Fibroblast of lung (primary cell): ENCODE results near the gene FAM209B. TPM values are rescaled to one million over a fixed set of nuclear protein-coding genes. Genes with fewer than 3 reads are reported as not detected.

Experiments
- DNase-seq, 2 donors: peaks; one replicate each; pipeline versions ENCODE4 v3.0.0 to v3.0.0-alpha.2; 2010; ENCODE audit warnings: low read depth in 2 of 2
- H2AFZ ChIP-seq: 2 replicates; pipeline ENCODE4 v1.5.1; 2012; ENCODE audit warnings: low read length, control low read depth, inconsistent platforms
- H3K27ac ChIP-seq: 2 replicates; pipeline ENCODE4 v1.5.1; 2011; ENCODE audit warnings: low read length, control low read depth; ENCODE audit not compliant: insufficient read depth
- H3K27me3 ChIP-seq: 2 replicates; pipeline ENCODE4 v1.5.1; 2011; ENCODE audit warnings: mild to moderate bottlenecking, low read length; ENCODE audit not compliant: control insufficient read depth, insufficient read depth
- H3K36me3 ChIP-seq: 2 replicates; pipeline ENCODE4 v1.5.1; 2011; ENCODE audit warnings: low read length; ENCODE audit not compliant: control insufficient read depth, insufficient read depth
- H3K4me1 ChIP-seq: 2 replicates; pipeline ENCODE4 v1.5.1; 2011; ENCODE audit warnings: low read length; ENCODE audit not compliant: control insufficient read depth, insufficient read depth; ENCODE audit errors: extremely low read depth
- H3K4me2 ChIP-seq: 2 replicates; pipeline ENCODE4 v1.5.1; 2011; ENCODE audit warnings: low read length, control low read depth; ENCODE audit not compliant: insufficient read depth; ENCODE audit errors: extremely low read depth
- H3K4me3 ChIP-seq, 4 experiments: fragments of 200-600 bp in 1 of 4; sonication (generic) in 1 of 4; replicated peaks in 1 of 4; 2 replicates each; pipeline ENCODE4 v1.5.1; 2011 to 2016; ENCODE audit warnings: low read length in 4 of 4, low read depth in 3 of 4, mild to moderate bottlenecking in 3 of 4, control low read depth in 2 of 4, inconsistent platforms in 1 of 4, mixed read lengths in 1 of 4; ENCODE audit not compliant: insufficient read depth in 1 of 4; ENCODE audit errors: control extremely low read depth in 1 of 4
- H3K79me2 ChIP-seq: 2 replicates; pipeline ENCODE4 v1.5.1; 2012; ENCODE audit warnings: mild to moderate bottlenecking, low read length, inconsistent platforms; ENCODE audit not compliant: control insufficient read depth, insufficient read depth
- H3K9ac ChIP-seq: 2 replicates; pipeline ENCODE4 v1.5.1; 2011; ENCODE audit warnings: mild to moderate bottlenecking, low read length, control low read depth; ENCODE audit not compliant: insufficient read depth
- H3K9me3 ChIP-seq: 2 replicates; pipeline ENCODE4 v1.5.1; 2012; ENCODE audit warnings: low read depth, low read length; ENCODE audit not compliant: control insufficient read depth, insufficient read depth
- H4K20me1 ChIP-seq: 2 replicates; pipeline ENCODE4 v1.5.1; 2011; ENCODE audit warnings: low read length; ENCODE audit not compliant: control insufficient read depth, insufficient read depth; ENCODE audit errors: extremely low read depth
- EZH2 ChIP-seq: IDR thresholded peaks from 2 replicates; pipeline ENCODE4 v1.5.1; 2012; ENCODE audit warnings: low read length, control low read depth, mild to moderate bottlenecking; ENCODE audit errors: missing control alignments
- polyA plus RNA-seq, 2 donors: library from polyadenylated mRNA; depleted of rRNA in 1 of 2; stranded (reverse) in 1 of 2; unstranded in 1 of 2; fragments of >200 nt; gene quantifications; 2 replicates each; pipeline ENCODE4 v1.2.1, GENCODE V29; 2011 to 2012; ENCODE audit warnings: missing spikeins in 1 of 2
- total RNA-seq: library from RNA; depleted of rRNA; stranded (reverse); fragments of >200 nt; gene quantifications from 2 replicates; pipeline ENCODE4 v1.2.1, GENCODE V29; 2014
- TF ChIP-seq, protein P1 (sequence below), 2 donors: IDR thresholded peaks in 1 of 2; conservative IDR thresholded peaks in 1 of 2; 1 replicate in 1 of 2; 2 replicates in 1 of 2; pipeline ENCODE4 v1.5.1; 2011 to 2012; ENCODE audit warnings: low read length in 2 of 2, control low read depth in 1 of 2, inconsistent platforms in 1 of 2, low read depth in 1 of 2, mild to moderate bottlenecking in 1 of 2

FAM209B gene
- total and polyA plus RNA-seq, 2 donors (not counting 1 experiment from before 2014, with no cell fraction given) = 0.18 TPM; not detected in 1

DNA sequence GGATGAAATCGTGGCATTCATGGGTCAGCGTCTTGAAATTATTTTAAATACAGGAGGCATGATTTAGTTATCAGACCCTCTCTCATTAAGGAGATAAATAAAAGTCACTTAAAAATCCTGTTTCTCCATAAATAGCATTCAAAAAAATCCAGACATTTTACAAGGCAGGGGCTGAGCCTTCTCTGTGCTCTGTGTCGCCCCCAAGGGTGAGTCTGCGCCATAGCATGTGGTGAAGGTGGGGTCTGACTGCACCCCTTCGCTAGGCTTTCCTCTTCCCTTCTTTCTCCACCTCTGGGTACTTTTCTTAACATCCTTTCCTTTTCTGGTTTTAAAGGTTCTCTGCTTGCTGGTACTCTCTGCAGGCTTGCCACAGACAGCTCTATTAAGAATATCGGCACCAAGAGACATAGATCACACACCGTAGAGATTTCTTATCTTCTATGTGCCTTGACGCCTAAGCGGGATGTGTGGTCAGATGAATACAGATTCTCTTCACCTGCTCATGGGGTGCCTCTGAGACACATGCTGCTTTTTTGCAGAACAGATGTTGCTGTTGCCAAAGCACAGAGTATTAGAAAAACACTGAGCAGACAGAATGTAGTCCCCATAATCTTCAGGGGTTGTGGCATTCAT is 28.6 kb upstream of the FAM209B start:
- H3K27ac ChIP-seq = no peak overlapping the region
- no peak overlapping the region for H3K4me2 ChIP-seq
- H2AFZ ChIP-seq = no peak overlapping the region
- TF ChIP-seq, protein P1, sequence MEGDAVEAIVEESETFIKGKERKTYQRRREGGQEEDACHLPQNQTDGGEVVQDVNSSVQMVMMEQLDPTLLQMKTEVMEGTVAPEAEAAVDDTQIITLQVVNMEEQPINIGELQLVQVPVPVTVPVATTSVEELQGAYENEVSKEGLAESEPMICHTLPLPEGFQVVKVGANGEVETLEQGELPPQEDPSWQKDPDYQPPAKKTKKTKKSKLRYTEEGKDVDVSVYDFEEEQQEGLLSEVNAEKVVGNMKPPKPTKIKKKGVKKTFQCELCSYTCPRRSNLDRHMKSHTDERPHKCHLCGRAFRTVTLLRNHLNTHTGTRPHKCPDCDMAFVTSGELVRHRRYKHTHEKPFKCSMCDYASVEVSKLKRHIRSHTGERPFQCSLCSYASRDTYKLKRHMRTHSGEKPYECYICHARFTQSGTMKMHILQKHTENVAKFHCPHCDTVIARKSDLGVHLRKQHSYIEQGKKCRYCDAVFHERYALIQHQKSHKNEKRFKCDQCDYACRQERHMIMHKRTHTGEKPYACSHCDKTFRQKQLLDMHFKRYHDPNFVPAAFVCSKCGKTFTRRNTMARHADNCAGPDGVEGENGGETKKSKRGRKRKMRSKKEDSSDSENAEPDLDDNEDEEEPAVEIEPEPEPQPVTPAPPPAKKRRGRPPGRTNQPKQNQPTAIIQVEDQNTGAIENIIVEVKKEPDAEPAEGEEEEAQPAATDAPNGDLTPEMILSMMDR (conservative IDR thresholded peaks at IDR 0.05 in 1 of 2, IDR thresholded peaks at IDR 0.05 in 1 of 2; ENCODE audit: low read depth in 1 of 2, low read length in 2 of 2) = peak; percentile 38 to 62
- no peak for TF ChIP-seq EZH2
- no peaks in the 10 kb centered on the region for H4K20me1 ChIP-seq
- no peaks in the 10 kb centered on the region for H3K79me2 ChIP-seq
- H3K9ac ChIP-seq = no peak overlapping the region
- no peaks in the 10 kb centered on the region for H3K9me3 ChIP-seq
- peaks cover 2% of the 10 kb centered on the region for H3K36me3 ChIP-seq
- no peaks in the 10 kb centered on the region for H3K4me1 ChIP-seq
- no peak for DNase-seq
- no peaks in the 10 kb centered on the region for H3K27me3 ChIP-seq
- no peak overlapping the region for H3K4me3 ChIP-seq

DNA sequence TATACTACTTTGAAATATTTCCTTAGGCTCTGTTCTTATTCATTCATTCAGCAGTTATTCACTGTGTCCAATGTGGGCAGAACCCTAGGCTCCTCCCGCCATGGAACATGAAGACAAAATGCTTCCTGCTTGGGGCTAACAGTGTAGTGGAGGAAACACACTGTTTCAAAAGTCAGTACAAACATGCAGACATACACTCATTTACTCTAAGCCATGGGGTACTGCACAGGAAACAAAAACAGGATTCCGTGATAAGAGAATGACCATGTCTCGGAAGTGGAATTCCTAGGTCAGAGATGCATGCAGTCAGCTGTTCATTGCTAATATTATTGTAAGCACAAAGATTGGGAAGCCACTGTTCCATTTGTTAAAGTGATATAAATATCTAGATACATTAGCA is 26.9 kb upstream of the FAM209B start:
- H3K4me1 ChIP-seq = no peaks in the 10 kb centered on the region
- no peak overlapping the region for H3K4me3 ChIP-seq
- H3K4me2 ChIP-seq = no peak overlapping the region
- TF ChIP-seq EZH2 = no peak
- no peak for DNase-seq
- H3K36me3 ChIP-seq = peaks cover 2% of the 10 kb centered on the region
- no peak overlapping the region for H3K9ac ChIP-seq
- no peak overlapping the region for H2AFZ ChIP-seq
- H4K20me1 ChIP-seq = no peaks in the 10 kb centered on the region
- no peaks in the 10 kb centered on the region for H3K27me3 ChIP-seq
- no peak overlapping the region for H3K27ac ChIP-seq
- no peaks in the 10 kb centered on the region for H3K9me3 ChIP-seq
- H3K79me2 ChIP-seq = no peaks in the 10 kb centered on the region

DNA sequence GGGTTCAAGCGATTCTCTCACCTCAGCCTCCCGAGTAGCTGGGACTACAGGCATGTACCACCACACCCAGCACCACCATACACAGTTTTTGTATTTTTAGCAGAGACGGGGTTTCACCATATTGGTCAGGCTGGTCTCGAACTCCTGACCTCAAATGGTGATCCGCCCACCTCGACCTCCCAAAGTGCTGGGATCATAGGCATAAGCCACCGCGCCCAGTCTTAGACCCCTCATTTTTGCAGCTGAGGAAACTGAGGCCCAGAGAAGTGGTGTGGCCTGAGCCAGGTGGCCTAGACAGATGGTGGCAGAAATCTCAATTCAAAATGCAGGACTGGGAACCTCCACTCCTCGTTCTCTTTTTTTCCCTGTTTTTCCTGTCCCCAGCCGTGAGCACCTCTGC is 21.1 kb upstream of the FAM209B start:
- Histone ChIP-seq H3K4me1 (no peaks in the 10 kb centered on the region), H3K9ac (no peak overlapping the region), H2AFZ (no peak overlapping the region), H3K4me3 (no peak overlapping the region), H3K4me2 (no peak overlapping the region), H3K9me3 (no peaks in the 10 kb centered on the region), H4K20me1 (no peaks in the 10 kb centered on the region), H3K79me2 (no peaks in the 10 kb centered on the region), H3K27ac (no peak overlapping the region), H3K36me3 (peaks cover 6% of the 10 kb centered on the region), H3K27me3 (no peaks in the 10 kb centered on the region)
- no peak for DNase-seq
- no peak for TF ChIP-seq EZH2
- TF ChIP-seq, protein P1 (conservative IDR thresholded peaks at IDR 0.05 in 1 of 2, IDR thresholded peaks at IDR 0.05 in 1 of 2; ENCODE audit: low read depth in 1 of 2, low read length in 2 of 2) = no peak
